WTC11 (cell line): ENCODE data around the gene DPP9. TPM values are rescaled to one million over a fixed set of nuclear protein-coding genes. Genes with fewer than 3 reads are reported as not detected.
A peak's percentile ranks its signal among the peaks of the same experiment; 100 is the strongest.

Experiments used
- ATAC-seq: fragments of 200-7000 bp; cut with Tn5 transposase; 2 replicates; pipeline ENCODE4 v1.10.0; 2021; ENCODE audit warnings: mild to moderate bottlenecking, moderate library complexity
- CTCF ChIA-PET: fragments of 300-600 bp; sonication (Branson Sonifier 250); formaldehyde crosslinking; loops from one replicate; lab custom pipeline; 2021; ENCODE audit warnings: antibody characterized with exemption; lab: Charles Lee
- POLR2A ChIA-PET: fragments of 350-600 bp; sonication (Branson Sonifier 250); formaldehyde crosslinking; loops from one replicate; lab custom pipeline; 2021; ENCODE audit warnings: antibody characterized with exemption; lab: Charles Lee
- DNase-seq: peaks from one replicate; pipeline ENCODE4 v3.0.0; 2021; ENCODE audit warnings: low spot score
- H3K27ac Mint-ChIP-seq: 2 replicates; pipeline ENCODE4 v1.8.0; 2021; ENCODE audit warnings: mixed read lengths
- H3K27me3 Mint-ChIP-seq: 2 replicates; pipeline ENCODE4 v1.8.0; 2021; ENCODE audit warnings: low read depth, mild to moderate bottlenecking, moderate library complexity, mixed read lengths
- H3K36me3 Mint-ChIP-seq: 2 replicates; pipeline ENCODE4 v1.8.0; 2021; ENCODE audit warnings: mixed read lengths
- H3K4me1 Mint-ChIP-seq: 2 replicates; pipeline ENCODE4 v1.8.0; 2022; ENCODE audit warnings: mixed read lengths
- H3K4me3 Mint-ChIP-seq: 2 replicates; pipeline ENCODE4 v1.8.0; 2021; ENCODE audit warnings: mild to moderate bottlenecking, moderate library complexity, mixed read lengths
- H3K9me3 Mint-ChIP-seq: 2 replicates; pipeline ENCODE4 v1.8.0; 2021; ENCODE audit warnings: mixed read lengths
- ARID4B ChIP-seq: sonication (generic); formaldehyde crosslinking; IDR thresholded peaks from 2 replicates; pipeline ENCODE4 v1.8.0; 2023; ENCODE audit warnings: missing genetic modification reagents, mild to moderate bottlenecking, borderline replicate concordance
- ATF2 ChIP-seq: sonication (generic); formaldehyde crosslinking; IDR thresholded peaks from 2 replicates; pipeline ENCODE4 v1.8.1; 2022; ENCODE audit warnings: low read depth, missing genetic modification reagents, borderline replicate concordance
- CBFB ChIP-seq: sonication (generic); formaldehyde crosslinking; IDR thresholded peaks from 2 replicates; pipeline ENCODE4 v1.8.1; 2022; ENCODE audit warnings: mild to moderate bottlenecking, low read depth, missing genetic modification reagents
- CTCF ChIP-seq: fragments of 200-600 bp; IDR thresholded peaks from 2 replicates; pipeline ENCODE4 v1.8.0; 2022; ENCODE audit warnings: antibody characterized with exemption
- ESRRA ChIP-seq: sonication (generic); formaldehyde crosslinking; IDR thresholded peaks from 2 replicates; pipeline ENCODE4 v1.8.1; 2022; ENCODE audit warnings: mild to moderate bottlenecking, missing genetic modification reagents, borderline replicate concordance
- FOXK1 ChIP-seq: sonication (generic); formaldehyde crosslinking; IDR thresholded peaks from 2 replicates; pipeline ENCODE4 v1.8.0; 2022; ENCODE audit warnings: mild to moderate bottlenecking, moderate library complexity, missing genetic modification reagents
- FOXP1 ChIP-seq: sonication (generic); formaldehyde crosslinking; IDR thresholded peaks from 2 replicates; pipeline ENCODE4 v1.8.0; 2022; ENCODE audit warnings: missing genetic modification reagents, mild to moderate bottlenecking, moderate library complexity, borderline replicate concordance
- GTF2I ChIP-seq: fragments of 250-450 bp; sonication (Bioruptor Pico); conservative IDR thresholded peaks from 2 replicates; pipeline ENCODE4 v1.4.0; 2021; ENCODE audit warnings: mild to moderate bottlenecking
- IRF1 ChIP-seq: sonication (generic); formaldehyde crosslinking; IDR thresholded peaks from 2 replicates; pipeline ENCODE4 v1.8.0; 2023; ENCODE audit warnings: missing genetic modification reagents
- IRF2 ChIP-seq: sonication (generic); formaldehyde crosslinking; IDR thresholded peaks from 2 replicates; pipeline ENCODE4 v1.8.0; 2022; ENCODE audit warnings: low read depth, missing genetic modification reagents, borderline replicate concordance
- NR1H2 ChIP-seq: sonication (generic); formaldehyde crosslinking; IDR thresholded peaks from 2 replicates; pipeline ENCODE4 v1.9.0; 2021; ENCODE audit warnings: mild to moderate bottlenecking, moderate library complexity, missing genetic modification reagents
- PREB ChIP-seq: sonication (generic); formaldehyde crosslinking; IDR thresholded peaks from 2 replicates; pipeline ENCODE4 v1.8.1; 2022; ENCODE audit warnings: mild to moderate bottlenecking, missing genetic modification reagents, moderate library complexity, borderline replicate concordance
- PRRX2 ChIP-seq: fragments of 250-450 bp; sonication (Bioruptor Pico); IDR thresholded peaks from 2 replicates; pipeline ENCODE4 v1.8.0; 2021; ENCODE audit warnings: mild to moderate bottlenecking
- STAT6 ChIP-seq: sonication (generic); formaldehyde crosslinking; conservative IDR thresholded peaks from 2 replicates; pipeline ENCODE4 v1.8.1; 2023; ENCODE audit warnings: mild to moderate bottlenecking, low read depth, missing genetic modification reagents, moderate library complexity
- TEAD1 ChIP-seq: sonication (generic); formaldehyde crosslinking; IDR thresholded peaks from 2 replicates; pipeline ENCODE4 v1.8.0; 2022; ENCODE audit warnings: mild to moderate bottlenecking, missing genetic modification reagents
- ZNF121 ChIP-seq: sonication (generic); formaldehyde crosslinking; IDR thresholded peaks from 2 replicates; pipeline ENCODE4 v1.8.0; 2023; ENCODE audit warnings: missing genetic modification reagents
- total RNA-seq: library from RNA; stranded (reverse); gene quantifications from 3 replicates; pipeline ENCODE4 v1.2.3, GENCODE V29; 2021

The DPP9 gene
- total RNA-seq, 1 experiment from 2014 or later: 52.9 TPM

GRCh38 chr19:4728871-4729270 lies 5.2 kb upstream of the DPP9 start (continued):
- TF ChIP-seq ARID4B (CRISPR knock-in tag) (no peak), PRRX2 (CRISPR knock-in tag) (no peak), CTCF (no peak), ATF2 (CRISPR knock-in tag) (no peak), GTF2I (no peak), NR1H2 (no peak), ZNF121 (no peak), ESRRA (CRISPR knock-in tag) (no peak)

- H3K9me3 Mint-ChIP-seq: no peaks in the 10 kb centered on the region
- no peak for DNase-seq
- CTCF ChIA-PET: interaction anchor here (1.1 to 1.3 kb wide), 2 partner anchors 68 to 86 kb away, joined by 3 read pairs; partner anchors contain the start of gene FEM1A
- peaks cover 5% of the 10 kb centered on the region; the same call in 1 of the 2 replicates for H3K4me1 Mint-ChIP-seq
- peak overlapping the region; percentile 82 for H3K27ac Mint-ChIP-seq
- ATAC-seq: no peak
- no peaks in the 10 kb centered on the region for H3K27me3 Mint-ChIP-seq
- POLR2A ChIA-PET: interaction anchor here (0.5 kb wide), 1 partner anchor 207 kb away, joined by 3 read pairs; no protein-coding TSS in a partner anchor
- no peak for TF ChIP-seq FOXK1 (CRISPR knock-in tag)
- TF ChIP-seq CBFB: no peak
- H3K4me3 Mint-ChIP-seq: peak overlapping the region; percentile 95
- H3K36me3 Mint-ChIP-seq: peaks cover 9% of the 10 kb centered on the region
Measured at GRCh38 chr19:4722671-4723594, 709 bp downstream of the DPP9 start.

GRCh38 chr19:4721196-4721595 lies 2.4 kb downstream of the DPP9 start:
- Mint-ChIP-seq H3K36me3 (peaks cover 15% of the 10 kb centered on the region), H3K4me1 (peaks cover 5% of the 10 kb centered on the region; the same call in 1 of the 2 replicates), H3K27me3 (no peaks in the 10 kb centered on the region), H3K27ac (no peak overlapping the region), H3K4me3 (peak overlapping the region; percentile 95), H3K9me3 (no peaks in the 10 kb centered on the region)
- DNase-seq (no peak), ATAC-seq (no peak)
- CTCF ChIA-PET: interaction anchor here (0.9 kb wide), 1 partner anchor 44 kb away, joined by 3 read pairs; no protein-coding TSS in a partner anchor
- POLR2A ChIA-PET: no interaction called here
- TF ChIP-seq ATF2 (CRISPR knock-in tag) (no peak), PRRX2 (CRISPR knock-in tag) (no peak), STAT6 (no peak), IRF1 (CRISPR knock-in tag) (no peak), FOXP1 (CRISPR knock-in tag) (no peak), TEAD1 (CRISPR knock-in tag) (no peak), IRF2 (CRISPR knock-in tag) (no peak), PREB (CRISPR knock-in tag) (no peak)
